Choroid plexus epithelial cell (primary cell): Measurements from ENCODE around the gene RS1.
A peak's percentile ranks its signal among the peaks of the same experiment; 100 is the strongest.

Experiments
- DNase-seq: peaks from one replicate; pipeline ENCODE4 v3.0.0-alpha.2; 2010; ENCODE audit warnings: low read depth
- H3K4me3 ChIP-seq: 2 replicates; pipeline ENCODE4 v1.5.1; 2011; ENCODE audit warnings: low read depth, mild to moderate bottlenecking, control low read depth, low read length, moderate library complexity
- CTCF ChIP-seq: conservative IDR thresholded peaks from 2 replicates; pipeline ENCODE4 v1.5.1; 2011; ENCODE audit warnings: low read depth, mild to moderate bottlenecking, control low read depth, inconsistent platforms, low read length, moderate library complexity

The RS1 gene

GRCh38 chrX:18672008-18672407 lies at the start of gene RS1:
RS1 (minus strand) TSS chrX:18672108; CDS start chrX:18672068, 40 bp downstream.
- TF ChIP-seq CTCF = no peak
- no peak within 1 kb of the TSS for H3K4me3 ChIP-seq
- no peak for DNase-seq

- no peak for DNase-seq
- no peak overlapping the region for H3K4me3 ChIP-seq
- TF ChIP-seq CTCF = no peak
These were observed 47.9 kb upstream of the RS1 start for GRCh38 chrX:18719852-18720251.

GRCh38 chrX:18714910-18715309 lies 43.0 kb upstream of the RS1 start:
- no peak for DNase-seq
- H3K4me3 ChIP-seq = no peak overlapping the region
- TF ChIP-seq CTCF = no peak

GRCh38 chrX:18709833-18710232 lies 37.9 kb upstream of the RS1 start:
- no peak for DNase-seq
- no peak for TF ChIP-seq CTCF
- no peak overlapping the region for H3K4me3 ChIP-seq

- no peak for TF ChIP-seq CTCF
- no peak within 1 kb of the TSS for H3K4me3 ChIP-seq
- peak; percentile 10 for DNase-seq
These were observed 35.6 kb upstream of the RS1 start, which contains the start of gene PPEF1 for GRCh38 chrX:18707426-18708049. PPEF1 (plus strand) TSS chrX:18707645; CDS start chrX:18707781, 136 bp downstream.

GRCh38 chrX:18702362-18703195 lies 30.7 kb upstream of the RS1 start:
- TF ChIP-seq CTCF = no peak
- H3K4me3 ChIP-seq = no peak overlapping the region

More at GRCh38 chrX:18702362-18703195, 30.7 kb upstream of the RS1 start:
- DNase-seq = peak; percentile 59
